Effector CD8-positive, alpha-beta T cell (primary cell): Measurements from ENCODE around the gene GRM4.
"Not testable (repeated sequence)": the region's sequence is repeated elsewhere in the genome, so short reads cannot be mapped to it uniquely, and the experiment has no call there.

Experiments
- DNase-seq: peaks from one replicate; lab custom pipeline; 2025; lab: John Stamatoyannopoulos, UW

The GRM4 gene

DNA sequence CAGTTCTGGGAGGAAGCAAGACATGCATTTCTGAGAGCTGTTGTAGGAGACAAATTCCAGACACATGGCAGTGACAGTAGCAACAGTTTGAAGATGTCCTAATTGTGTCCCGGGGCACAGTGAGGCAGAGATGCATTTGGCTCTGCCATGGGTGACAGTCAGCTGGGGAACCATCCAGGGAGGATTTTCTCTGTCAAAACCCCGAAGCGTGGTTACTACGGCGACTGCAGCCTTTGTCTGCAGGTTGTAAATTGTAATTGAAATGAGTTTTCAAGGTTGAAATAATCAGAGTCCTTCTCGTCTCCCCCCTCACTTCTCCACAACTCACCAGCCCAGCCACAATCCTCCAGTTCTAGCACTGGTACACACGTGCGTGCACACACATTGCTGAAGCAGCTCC lies 100.1 kb downstream of the GRM4 start:
- no peak for DNase-seq

DNA sequence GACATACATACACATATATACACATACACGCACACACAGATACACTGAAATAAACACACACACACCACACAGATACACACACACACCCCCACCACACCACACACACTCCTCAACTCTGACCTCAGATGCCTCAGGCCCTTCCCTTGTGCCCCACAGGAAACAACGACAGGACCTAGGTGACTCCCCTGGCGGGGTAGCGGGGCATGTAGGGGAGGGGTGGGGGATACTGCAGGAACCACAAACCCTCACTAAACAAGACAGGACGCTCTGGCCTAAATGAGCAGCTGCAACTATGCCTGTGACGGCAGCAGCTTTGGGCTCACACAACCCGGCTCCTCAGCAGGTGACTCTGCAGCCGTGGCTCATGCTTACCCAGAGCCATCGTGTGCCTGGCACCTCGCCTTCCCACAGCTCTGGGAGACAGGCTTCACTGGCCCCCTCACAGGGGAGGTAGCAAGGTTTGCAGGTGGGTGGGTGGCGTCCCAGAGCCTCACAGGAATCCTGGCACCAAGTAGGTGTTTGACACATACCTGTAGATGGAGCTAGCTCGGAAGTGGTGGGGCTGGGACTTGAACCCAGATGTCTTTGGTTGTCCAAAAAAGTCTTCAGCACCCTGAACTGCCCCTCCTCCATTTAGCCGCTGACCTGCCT lies 100.8 kb downstream of the GRM4 start:
- DNase-seq: no peak

DNA sequence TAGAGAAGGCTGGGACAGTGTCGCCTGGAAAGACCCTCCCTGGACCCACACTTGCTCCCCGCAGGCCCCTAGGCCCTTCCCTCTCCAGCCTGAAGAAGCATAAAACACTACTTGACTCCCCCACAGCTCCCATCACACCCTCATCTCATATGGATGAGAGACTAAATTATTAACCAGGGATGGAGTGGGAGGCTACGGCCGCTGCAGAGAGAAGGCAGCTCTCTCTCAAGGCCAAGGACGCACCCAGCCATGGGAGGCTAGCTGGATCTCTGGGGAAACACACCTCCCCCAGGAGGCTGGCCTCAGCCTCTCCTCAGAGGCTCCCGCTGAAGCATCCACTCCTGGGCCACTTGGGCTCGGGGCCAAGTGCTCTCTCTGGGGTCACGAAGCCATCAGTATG lies 102.5 kb downstream of the GRM4 start:
- no peak for DNase-seq

DNA sequence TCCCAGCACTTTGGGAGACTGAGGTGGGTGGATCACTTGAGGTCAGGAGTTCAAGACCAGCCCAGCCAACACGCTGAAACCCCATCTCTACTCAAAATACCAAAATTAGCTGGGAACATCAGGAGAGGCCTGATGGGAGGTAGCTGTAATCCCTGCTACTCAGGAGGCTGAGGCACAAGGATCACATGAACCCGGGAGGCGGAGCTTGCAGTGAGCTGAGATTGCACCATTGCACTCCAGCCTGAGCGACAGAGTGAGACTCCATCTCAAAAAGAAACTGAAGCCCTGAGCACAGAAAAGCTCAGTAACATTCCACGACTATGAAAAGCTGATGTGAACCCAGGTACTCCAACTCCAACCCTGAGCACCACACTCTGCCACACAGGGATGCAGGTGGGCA lies 103.9 kb downstream of the GRM4 start:
- not testable (repeated sequence) for DNase-seq

DNA sequence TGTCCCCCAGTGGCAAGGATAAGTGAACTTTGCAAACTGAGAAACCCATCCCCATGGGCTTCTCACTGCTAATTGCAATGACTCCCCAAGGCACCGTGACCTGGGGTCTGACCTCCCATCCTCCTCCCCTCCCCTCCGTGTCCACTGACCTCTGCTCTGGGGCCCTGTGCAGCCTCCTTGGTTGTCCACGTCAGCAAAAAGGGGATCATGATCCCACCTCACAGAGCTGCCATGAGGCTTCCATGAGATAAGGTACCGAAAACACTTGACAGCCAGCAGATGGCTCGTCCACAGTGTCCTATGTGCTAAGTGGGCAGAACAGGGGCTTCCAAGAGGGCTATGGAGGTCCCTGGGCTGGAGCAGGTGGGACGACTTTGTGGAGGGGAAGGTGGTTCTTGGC lies 104.5 kb downstream of the GRM4 start:
- DNase-seq: no peak

DNA sequence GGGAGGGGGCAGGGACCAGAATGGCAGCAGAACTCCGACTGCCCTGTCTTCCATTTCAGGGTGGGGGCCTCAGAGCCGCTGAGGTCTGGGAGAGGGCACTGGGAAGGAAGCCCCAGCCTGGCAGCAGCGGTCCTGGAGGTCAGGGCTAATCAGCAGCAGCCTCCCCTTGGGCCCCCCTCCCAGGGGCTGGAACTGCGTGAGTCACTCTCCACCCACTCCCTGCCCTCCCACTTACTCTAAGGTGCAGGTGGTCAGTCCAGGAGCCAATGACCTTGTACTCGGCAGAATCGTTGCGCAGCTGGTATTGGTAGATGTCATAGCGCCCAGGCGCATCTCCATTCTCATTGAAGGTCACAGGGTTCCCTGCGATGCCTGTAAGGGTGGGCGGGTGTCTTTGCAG lies 105.9 kb downstream of the GRM4 start:
- no peak for DNase-seq

DNA sequence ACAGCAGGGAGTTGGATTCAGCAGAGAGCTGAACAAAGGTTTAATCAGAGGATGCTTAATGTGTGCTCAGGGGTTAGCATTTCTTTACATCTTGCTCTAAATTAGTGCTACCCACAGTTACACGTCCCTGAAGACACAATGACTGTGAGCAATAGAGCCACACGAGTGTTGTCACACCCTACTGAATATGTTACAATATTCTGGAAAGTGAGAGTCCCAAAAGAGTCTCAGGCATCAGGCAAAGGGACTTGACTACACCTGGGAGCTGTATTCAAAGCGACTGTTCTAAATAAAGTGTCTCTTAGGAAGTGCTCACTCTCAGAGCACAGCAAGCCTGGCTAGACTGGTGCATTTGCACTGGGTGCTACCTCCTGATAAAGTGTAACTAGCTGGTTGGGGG lies 108.7 kb downstream of the GRM4 start:
- no peak for DNase-seq

DNA sequence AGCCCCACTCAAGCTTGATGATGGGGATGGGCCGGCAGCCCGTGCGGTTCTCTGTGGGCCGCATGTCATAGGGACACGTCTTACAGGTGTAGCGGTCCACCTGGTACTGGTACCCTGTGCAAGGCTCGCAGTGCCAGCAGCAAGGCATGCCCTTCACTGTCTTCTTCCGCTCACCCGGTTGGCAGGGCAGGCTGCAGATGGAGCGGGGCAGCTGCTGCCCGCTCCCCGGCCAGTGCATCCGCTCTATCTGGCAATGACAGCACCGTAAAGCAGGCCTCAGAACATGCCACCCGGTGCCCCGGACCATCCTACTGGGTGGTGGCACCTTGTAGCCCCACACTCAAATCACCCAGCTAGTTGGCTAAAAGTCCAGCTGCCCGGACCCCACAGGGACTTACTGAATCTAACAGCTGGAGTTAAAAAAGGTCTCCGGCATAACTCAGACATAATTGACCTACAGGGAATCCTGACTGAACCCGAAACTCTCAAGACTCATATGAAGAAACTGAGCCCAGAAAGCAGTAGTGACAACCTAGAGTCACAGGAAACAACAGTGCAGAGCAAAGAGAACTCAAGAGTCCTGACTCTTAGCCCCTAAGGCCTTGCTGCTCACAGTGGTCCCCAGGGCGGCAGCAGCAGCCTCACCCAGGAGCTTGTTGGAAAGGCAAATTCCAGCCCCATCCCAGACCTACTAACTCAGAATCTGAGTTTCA lies 109.4 kb downstream of the GRM4 start:
- no peak for DNase-seq

DNA sequence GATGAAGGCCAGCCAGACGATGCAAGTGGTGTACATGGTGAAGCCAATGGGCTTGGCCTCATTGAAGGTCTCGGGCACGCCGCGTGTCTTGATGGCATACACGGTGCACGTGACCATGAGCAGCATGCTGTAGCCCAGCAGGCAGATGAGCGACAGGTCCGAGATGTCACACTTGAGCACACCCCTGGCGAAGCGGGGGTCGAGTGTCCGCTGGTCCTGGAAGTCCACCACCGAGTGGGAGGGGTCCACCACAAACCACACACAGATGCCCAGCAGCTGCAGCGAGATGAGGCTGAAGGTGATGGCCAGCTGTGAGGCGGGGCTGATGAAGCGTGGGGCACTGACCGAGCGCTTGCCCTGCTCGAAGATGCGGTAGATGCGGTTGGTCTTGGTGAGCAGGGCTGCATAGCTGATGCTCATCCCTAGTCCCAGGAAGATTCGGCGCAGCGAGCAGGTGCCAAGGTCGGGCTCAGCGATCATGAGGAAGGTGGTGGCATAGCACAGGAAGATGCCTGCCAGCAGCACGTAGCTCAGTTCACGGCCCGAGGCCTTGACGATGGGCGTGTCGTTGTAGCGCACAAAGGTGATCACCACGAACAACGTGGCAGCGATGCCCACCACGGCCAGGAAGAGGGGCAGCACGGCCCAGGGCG lies 110.1 kb downstream of the GRM4 start:
- no peak for DNase-seq

DNA sequence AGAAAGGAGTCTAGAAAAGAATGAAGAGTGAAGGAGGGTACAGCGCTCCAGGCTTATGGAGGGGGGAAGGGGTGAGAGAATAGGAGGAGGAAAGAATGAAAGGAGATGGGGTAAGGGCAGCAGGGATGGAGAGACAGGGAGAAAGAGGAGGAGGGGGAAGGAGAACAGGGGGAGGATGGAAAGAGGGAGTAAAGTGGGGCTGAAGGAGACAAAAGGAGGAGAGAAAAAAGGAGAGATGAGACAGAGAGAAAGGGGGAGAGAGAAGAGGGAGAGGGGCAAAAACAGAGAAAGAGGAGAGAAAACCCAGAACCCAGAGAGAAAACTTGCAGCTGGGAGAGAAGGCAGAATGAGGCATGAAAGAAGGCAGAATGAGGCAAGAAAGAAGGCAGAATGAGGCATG lies 110.7 kb downstream of the GRM4 start:
- DNase-seq: no peak

DNA sequence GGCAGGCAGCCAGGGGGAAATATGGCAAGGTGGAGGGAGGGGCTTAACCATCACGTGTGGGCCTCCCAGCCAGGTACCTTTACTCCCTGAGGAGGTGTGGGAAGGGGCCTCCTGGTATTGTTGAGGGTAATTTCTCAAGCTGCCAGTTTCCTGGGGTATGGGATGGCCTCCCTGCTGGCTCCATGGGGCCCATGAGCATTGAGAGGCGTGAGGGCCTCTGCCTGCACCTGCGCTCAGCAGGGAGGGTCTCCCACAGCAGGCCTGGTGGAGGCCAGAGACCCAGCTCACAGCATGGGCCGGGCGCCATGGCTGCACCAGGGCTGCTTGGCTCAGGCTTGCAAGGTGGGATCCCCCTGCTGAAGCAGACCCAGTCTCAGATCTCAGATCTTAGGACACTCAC lies 113.0 kb downstream of the GRM4 start:
- no peak for DNase-seq

DNA sequence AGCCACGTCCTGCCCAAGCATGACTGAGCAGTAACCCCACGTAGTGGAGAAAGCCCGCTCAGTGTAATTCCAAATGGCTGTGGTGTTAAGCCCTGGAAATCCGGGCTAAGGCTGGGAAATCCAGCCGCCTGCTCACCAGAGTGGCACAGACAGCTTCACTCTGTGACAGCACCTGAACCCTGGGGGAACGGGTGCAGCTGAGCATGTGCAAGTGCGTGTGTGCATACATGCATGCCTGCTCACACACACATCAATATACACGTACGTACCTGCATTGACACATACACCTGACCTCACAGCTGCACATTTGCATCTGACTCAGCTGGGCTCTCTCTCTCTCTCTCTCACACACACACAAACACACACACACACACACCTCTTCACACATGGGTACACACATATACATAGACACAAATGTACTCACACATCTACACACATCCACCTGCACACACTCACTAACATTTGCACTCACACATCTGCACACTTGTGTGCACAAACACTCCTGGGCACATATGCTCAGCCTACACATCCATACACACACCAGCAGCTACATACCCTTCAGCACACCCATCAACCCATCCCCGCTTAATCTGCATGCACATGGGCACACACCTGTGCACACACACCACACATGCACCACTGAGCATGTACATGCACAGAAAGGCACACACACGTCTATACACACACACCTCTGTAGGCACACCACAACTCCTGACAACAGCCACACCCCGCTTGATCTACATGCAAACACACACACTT lies 114.1 kb downstream of the GRM4 start:
- DNase-seq: no peak

DNA sequence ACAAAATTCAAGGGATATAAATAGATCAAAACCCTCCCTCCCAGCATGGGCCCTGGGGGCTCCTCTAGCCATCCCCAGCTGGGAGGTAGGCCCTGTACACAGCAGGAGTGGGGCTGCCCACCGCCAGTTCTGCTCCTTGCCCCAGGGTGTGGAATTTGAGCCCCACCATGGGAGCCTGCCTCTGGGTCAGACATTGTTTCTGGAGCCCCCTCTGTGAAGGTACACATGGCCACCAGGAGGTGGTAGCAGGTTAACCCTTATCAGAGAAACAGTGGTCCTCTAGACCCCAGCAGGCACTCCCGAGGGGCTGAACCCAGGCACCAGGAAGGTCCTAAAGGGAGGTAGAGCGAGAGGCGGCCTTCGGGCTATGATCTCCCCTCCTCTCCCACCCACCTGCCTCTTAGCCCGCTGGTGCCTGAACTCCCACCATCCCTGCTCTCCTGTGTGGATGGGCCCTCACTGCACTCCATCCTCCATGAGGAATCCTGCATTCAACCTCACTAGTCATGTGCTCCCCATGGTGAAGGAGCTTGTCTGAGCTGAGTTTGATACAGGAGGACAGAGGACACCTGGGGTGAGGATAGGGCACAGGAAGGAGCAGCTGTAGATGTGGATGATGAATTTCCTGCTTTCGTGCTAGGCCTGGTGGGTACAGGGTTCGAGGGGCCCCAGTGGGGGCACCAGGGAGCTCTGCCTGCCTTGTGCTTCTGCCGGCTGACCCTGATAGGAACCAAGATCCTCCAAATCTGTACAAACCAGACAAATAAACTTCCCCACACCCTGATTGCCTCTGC lies 114.9 kb downstream of the GRM4 start:
- no peak for DNase-seq

DNA sequence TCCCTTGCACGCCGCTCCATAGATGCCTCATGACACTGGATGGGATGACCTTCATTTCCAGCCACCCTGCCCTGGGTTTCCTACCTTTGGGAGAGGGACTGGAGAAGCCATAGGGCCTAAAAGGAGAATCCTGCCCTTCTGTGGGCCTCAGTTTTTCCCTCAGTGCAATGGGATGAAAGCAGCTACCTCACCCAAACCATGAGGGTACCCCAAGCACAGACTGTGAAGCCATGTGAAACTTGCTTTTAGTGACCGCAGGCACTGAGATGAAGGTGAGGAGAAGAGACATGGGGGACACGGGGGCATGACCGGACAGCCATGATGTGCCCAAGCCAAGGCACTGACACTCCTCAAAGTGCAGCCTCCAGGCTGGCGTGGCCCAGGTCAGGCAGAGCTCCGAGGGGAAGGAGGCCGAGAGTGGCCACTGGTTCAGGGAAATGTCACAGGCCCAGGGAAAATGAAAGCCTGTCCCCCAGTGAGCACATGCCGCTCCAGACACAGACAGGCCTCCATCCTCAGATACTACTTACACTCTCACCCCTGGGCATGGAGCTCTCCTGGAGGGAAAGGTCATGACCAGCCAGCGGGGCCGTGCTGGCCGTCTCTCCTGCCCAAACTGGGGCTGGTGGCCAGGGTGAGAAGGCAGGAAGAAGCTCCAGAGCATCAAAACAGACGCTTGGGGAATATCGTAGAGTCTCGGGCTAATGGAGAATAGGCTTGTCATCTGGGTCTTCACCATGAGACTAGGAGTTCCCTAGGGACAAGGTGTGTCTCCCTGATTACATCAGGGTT lies 116.2 kb downstream of the GRM4 start:
- no peak for DNase-seq

DNA sequence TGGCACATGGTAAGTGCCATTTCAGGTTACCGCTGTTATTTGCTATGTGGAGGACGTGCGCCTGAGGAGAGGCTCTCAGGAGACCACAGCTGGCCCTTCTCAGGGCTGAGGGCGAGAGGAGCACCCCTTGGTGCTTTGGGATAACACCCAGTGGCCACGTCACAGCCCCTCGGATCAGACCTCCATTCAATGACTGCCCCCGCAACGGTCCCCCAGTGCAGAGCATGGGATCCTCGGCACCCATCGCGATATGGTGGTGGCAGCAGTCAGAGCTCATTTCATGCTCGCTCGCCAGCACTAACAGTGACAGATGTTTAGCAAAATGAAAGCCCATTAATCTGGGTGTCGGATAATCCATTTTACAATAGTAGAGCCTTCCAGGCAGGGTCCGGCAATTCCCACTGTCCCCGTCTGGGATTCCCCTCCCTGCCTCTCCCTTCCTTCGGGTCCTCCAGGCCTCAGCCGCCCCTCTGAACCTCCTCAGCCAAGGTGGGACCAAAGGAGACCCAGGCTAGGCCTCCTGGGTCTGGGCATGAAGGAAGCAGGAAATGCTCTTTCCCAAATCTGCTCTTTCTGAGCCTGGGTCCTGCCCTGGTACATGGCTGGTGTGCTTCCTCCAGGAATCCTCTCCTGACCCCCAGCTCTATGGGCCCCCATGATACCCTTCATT lies 117.1 kb downstream of the GRM4 start:
- no peak for DNase-seq

DNA sequence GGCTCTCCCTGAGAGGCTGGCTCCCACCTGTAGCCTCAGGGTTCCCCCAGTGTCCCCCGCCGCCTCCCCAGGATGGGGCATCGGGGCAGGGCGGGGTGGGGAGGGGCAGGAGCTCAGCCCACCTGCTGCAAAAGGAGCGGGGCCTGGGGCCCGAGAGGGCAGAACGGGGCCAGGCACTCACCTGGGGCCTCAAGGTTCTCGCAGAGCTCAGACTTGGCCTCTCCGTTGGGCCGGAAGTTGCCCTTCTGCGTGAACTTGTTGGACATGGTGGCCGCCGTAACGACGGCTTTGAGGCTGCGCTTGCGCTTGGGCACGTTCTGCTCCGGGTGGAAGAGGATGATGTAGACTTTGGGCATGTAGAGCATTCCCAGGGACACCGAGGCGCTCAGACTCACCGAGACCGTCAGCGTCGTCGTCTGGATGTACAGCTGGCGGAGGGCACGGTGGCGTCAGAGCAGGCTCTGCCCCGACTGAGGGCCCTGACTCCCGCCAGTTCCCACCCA lies 117.9 kb downstream of the GRM4 start:
- DNase-seq: no peak

DNA sequence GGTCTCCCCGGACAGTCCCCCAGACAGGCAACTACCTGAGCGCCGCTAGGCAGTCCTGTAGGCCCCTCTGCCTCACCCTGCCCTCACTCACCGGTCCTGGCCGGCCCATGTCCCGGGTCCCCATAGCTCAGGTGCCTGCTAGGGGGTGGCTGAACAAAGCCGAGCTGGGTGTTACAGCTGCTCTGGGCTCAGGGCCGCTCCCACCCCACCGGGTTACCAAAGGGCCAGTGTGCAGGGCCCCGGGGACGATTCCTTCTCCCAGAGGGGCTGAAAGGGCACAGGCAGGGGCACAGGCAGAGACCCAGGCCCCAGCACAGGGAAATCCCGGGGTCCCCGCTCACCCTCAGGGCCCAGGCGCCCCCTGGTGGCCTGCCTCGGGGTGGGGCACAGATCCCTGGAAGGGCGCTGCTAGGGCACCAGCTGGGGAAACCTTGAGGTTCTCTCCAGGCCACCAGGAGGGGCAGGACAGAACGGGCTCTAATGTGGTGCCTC lies 118.4 kb downstream of the GRM4 start:
- peak; percentile 63 for DNase-seq

DNA sequence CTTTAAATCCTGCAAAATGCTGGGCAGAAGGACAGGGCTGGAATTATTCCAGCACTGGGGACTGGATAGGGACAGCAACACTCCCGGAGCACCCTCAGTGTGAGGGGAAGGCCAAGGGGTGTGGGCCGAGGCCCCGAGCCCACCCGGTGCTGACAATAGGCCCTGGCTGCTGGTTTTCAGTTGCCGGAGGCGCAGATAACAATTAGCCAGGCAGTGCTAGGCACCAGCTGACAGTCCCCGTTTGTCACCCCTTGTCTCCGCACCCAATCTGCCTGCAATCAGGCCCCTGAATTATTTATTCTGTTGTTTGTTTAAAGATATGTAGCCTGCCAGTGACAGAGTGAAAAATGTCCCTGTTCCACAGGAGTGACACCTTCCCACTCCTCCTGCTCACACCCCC lies 120.0 kb downstream of the GRM4 start:
- DNase-seq: no peak

DNA sequence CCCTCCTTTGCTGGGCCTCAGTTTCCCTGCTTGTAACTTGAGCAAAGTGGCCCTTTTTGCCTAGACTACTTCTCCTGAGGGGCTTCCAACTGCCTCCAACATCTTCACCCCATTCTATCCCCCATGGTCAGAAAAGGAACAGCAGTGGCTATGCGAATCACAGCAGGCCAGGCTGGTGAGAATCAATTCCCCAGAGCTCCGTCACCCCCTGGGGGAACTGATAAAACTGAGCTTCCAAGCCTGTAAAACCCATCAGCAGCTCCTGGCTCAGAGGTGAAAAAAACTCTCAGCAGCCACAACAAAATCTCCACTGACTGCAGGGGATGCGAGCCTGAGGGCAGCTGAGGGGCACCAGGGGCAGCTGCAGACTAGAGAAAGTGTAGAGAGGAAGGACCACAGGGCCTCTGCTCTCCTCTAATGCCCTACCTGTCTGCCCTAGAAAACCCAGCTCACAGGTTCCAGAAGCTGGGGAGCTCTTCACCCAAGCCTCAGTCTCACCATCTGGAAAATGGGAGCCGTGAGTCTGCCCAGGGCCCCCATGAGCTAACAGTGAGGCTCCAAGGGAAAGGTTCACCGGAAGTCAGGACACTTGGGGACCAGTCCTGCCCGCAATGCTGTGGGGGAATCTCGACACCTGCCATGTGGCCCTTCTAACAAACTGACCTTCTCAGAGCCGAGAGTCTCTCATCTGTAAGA lies 120.6 kb downstream of the GRM4 start:
- DNase-seq: no peak
